ENCODE data around the gene MAPK1IP1L.

- TF ChIP-seq, protein P1, sequence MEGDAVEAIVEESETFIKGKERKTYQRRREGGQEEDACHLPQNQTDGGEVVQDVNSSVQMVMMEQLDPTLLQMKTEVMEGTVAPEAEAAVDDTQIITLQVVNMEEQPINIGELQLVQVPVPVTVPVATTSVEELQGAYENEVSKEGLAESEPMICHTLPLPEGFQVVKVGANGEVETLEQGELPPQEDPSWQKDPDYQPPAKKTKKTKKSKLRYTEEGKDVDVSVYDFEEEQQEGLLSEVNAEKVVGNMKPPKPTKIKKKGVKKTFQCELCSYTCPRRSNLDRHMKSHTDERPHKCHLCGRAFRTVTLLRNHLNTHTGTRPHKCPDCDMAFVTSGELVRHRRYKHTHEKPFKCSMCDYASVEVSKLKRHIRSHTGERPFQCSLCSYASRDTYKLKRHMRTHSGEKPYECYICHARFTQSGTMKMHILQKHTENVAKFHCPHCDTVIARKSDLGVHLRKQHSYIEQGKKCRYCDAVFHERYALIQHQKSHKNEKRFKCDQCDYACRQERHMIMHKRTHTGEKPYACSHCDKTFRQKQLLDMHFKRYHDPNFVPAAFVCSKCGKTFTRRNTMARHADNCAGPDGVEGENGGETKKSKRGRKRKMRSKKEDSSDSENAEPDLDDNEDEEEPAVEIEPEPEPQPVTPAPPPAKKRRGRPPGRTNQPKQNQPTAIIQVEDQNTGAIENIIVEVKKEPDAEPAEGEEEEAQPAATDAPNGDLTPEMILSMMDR (IDR thresholded peaks at IDR 0.05): no peak
- TF ChIP-seq EZH2 (IDR thresholded peaks at IDR 0.05; ENCODE audit: borderline replicate concordance, insufficient read depth, low read depth, low read length, poor library complexity, severe bottlenecking): no peak
Measured at GRCh38 chr14:55116246-55117030, 65.0 kb downstream of the MAPK1IP1L start.
